Activated naive CD8-positive, alpha-beta T cell treated with anti-CD3 and anti-CD28 coated beads for 36 hours (primary cell): Measurements from ENCODE around the gene CRYBB1. TPM values are rescaled to one million over a fixed set of nuclear protein-coding genes. Genes with fewer than 3 reads are reported as not detected.

Experiments
- DNase-seq: peaks from one replicate; pipeline ENCODE4 v3.0.0; 2021
- H3K27ac Mint-ChIP-seq: one replicate; pipeline ENCODE4 v1.8.0; 2022; ENCODE audit warnings: mild to moderate bottlenecking, moderate library complexity, mixed read lengths
- H3K27me3 Mint-ChIP-seq: one replicate; pipeline ENCODE4 v1.8.0; 2022; ENCODE audit warnings: mild to moderate bottlenecking, mixed read lengths
- H3K36me3 Mint-ChIP-seq: one replicate; pipeline ENCODE4 v1.8.0; 2021; ENCODE audit warnings: mild to moderate bottlenecking, mixed read lengths
- H3K4me1 Mint-ChIP-seq: one replicate; pipeline ENCODE4 v1.8.0; 2021; ENCODE audit warnings: mixed read lengths
- H3K4me3 Mint-ChIP-seq: one replicate; pipeline ENCODE4 v1.8.0; 2022; ENCODE audit warnings: mild to moderate bottlenecking, moderate library complexity, mixed read lengths
- H3K9me3 Mint-ChIP-seq: one replicate; pipeline ENCODE4 v1.8.0; 2022; ENCODE audit warnings: mixed read lengths
- total RNA-seq, 2 experiments: library from RNA; stranded (reverse); gene quantifications; one replicate each; pipeline ENCODE4 v1.2.3, GENCODE V29; 2021

The CRYBB1 gene
- total RNA-seq, 2 experiments from 2014 or later, result not detected

DNA sequence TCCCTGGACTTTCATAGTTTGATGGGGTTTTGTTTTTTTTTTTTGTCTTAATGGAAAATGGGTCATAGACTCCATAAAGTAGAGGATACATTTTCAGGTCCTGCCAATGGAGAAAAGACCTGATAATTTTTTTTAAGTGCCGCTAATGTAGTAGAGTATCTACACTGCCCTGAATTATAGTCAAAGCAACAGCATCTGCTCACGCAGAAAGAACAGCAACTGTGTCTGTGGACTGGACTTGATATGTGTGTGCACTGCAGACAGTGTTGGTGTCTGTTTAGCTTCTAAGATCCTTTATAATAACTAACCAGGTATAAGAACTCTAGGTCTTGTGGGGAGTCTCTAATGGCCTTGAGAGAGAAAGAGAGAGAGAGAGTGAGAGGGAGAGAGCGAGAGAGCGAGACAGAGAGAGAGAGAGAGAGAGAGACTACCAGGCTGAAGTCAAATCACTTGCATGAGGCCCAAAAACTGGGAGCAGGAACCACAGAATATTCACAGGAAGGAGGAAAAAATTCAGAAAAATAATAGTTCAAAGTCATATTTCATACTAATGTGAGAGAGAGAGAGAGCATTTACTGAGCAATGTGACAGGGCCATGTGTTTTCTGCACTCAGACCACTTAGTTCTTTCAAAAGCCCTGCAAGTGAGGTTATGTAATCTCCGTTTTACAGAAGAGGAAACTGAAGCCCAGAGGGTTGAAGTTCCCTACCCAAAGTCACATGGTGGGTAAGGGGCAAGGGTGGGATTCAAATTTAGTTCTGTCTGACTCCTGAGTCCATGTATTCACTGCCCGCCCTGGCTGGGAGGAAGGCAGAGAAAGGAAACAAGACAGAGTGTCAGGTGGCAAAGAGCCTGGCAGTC, 30.9 kb upstream of the CRYBB1 start:
- H3K4me1 Mint-ChIP-seq, result peaks cover 55% of the 10 kb centered on the region
- no peaks in the 10 kb centered on the region for H3K36me3 Mint-ChIP-seq
- peak overlapping the region; percentile 2 for H3K27ac Mint-ChIP-seq
- DNase-seq, result no peak
- no peaks in the 10 kb centered on the region for H3K27me3 Mint-ChIP-seq
- H3K4me3 Mint-ChIP-seq, result no peak overlapping the region
- no peaks in the 10 kb centered on the region for H3K9me3 Mint-ChIP-seq

DNA sequence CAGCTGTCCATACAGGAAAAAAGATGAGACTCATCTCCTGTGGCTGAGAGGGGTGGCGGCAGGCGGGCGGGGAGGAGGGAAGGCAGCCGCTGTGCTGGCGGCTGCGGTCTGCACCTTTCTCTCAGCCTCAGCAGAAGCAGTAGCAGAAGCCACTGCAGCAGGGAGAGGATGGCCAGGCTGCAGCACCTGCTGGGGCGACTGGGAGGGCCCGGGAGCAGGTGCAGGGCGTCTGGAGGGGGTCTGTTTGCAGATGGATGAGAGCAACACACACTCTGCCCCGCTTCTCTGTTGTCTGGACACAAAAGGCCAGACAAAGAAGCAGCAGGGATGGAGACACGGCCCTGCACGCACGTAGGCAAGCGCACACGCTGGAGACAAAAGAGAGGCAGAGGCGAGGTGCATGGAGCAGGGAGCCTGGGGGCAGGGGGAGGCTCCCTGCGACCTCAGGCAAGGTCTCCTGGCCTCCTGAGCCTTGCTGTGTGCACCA, 30.2 kb upstream of the CRYBB1 start:
- peak overlapping the region; percentile 32 for H3K27ac Mint-ChIP-seq
- no peaks in the 10 kb centered on the region for H3K36me3 Mint-ChIP-seq
- peaks cover 62% of the 10 kb centered on the region for H3K4me1 Mint-ChIP-seq
- H3K9me3 Mint-ChIP-seq, result no peaks in the 10 kb centered on the region
- peak; percentile 47 for DNase-seq
- peak overlapping the region; percentile 64 for H3K4me3 Mint-ChIP-seq
- no peaks in the 10 kb centered on the region for H3K27me3 Mint-ChIP-seq

DNA sequence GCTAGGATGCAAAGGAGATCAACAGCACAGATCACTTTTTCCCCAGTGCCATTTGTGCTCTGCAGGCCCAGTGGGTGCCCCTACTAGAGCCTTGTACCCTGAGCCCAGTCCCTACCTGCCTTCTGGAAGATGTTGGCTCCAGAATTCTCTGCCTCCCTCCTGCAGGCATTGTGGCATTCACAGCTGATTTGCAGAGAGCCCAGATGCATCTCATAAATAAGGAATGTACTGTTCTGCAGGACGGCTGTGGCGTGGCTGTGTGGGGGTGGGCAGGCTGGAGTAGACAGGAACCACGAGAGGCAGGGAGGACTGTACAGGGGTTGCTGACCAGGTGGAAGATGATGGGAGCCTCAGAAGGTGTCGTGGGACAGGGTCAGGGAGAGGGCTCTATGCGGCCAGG, 28.3 kb upstream of the CRYBB1 start:
- H3K36me3 Mint-ChIP-seq, result no peaks in the 10 kb centered on the region
- H3K27ac Mint-ChIP-seq, result no peak overlapping the region
- H3K27me3 Mint-ChIP-seq, result no peaks in the 10 kb centered on the region
- no peak for DNase-seq
- no peaks in the 10 kb centered on the region for H3K9me3 Mint-ChIP-seq
- H3K4me1 Mint-ChIP-seq, result peaks cover 79% of the 10 kb centered on the region
- H3K4me3 Mint-ChIP-seq, result no peak overlapping the region

DNA sequence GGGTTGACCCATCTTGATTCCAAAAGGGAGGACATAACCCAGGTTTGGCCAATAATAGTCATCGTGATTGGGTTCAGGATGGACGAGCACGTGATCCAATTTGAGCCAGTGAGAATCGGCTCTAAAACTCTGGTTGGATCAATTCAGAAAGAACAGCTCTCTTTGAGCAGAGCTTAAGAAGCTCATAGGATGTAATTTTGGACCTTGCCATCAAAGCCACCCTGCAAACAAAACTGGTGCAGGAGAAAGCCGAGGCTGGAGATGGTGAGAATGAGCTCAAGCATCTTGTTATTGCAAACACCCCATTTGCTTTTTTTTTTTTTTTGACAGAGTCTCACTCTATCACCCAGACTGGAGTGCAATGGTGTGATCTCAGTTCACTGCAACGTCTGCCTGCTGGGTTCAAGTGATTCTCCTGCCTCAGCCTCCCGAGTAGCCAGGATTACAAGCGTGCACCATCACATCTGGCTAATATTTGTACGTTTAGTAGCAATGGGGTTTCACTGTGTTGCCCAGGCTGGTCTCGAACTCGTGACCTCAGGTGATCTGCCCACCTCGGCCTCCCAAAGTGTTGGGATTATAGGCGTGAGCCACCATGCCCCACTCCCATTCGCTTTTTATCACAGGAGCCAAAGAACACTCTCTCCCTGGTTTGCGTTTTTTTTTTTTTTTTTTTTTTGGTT, 25.7 kb upstream of the CRYBB1 start:
- H3K27ac Mint-ChIP-seq, result peak overlapping the region; percentile 91
- no peaks in the 10 kb centered on the region for H3K9me3 Mint-ChIP-seq
- no peaks in the 10 kb centered on the region for H3K27me3 Mint-ChIP-seq
- H3K36me3 Mint-ChIP-seq, result peaks cover 1% of the 10 kb centered on the region
- peak overlapping the region; percentile 24 for H3K4me3 Mint-ChIP-seq
- no peak for DNase-seq
- H3K4me1 Mint-ChIP-seq, result peaks cover 76% of the 10 kb centered on the region

DNA sequence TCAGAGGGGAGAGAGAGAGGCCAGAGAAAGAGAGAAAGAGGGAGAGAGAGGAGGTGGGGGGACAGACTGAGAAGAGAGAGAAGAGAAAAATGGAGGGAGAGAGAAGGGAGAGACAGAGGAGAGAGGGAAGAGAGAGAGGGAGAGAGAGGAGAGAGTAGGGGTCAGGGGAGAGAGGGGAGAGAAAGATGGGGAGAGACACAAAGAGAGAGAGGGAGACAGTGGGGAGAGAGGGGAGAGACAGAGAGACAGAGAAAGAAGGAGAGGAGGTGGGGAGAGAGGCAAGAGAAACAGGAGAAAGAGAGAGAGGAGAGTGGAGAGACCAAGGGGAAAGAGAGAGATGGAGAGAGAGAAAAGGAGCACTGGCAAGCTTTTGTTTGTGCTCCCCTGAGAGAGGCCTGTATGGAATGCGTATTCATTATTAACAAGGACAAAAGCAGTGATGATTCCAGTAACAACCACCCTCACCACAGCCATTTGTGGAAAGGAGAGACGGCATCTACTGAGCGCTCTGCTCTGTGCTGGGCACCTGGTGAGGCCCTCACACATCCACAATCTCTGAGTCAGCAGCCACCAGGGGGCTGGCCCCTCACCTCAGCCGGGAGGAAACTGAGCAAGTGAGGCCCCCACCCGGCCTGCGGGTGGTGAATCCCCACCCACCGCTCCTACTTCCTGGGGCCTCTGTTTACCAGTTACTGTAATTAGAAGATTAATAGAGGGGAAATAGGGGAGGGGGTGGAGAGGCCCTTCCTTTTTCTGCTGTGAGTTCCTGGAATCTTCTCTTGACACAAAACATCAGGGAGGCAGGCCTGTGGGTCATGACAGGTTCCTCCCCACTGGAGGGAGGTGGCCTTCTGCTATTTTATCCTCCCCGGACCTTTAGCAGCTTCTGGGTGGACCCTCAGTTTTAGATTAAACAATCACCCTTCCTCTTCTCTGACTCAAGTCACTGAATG, 24.9 kb upstream of the CRYBB1 start:
- H3K4me3 Mint-ChIP-seq, result peak overlapping the region; percentile 61
- H3K9me3 Mint-ChIP-seq, result no peaks in the 10 kb centered on the region
- peaks cover 68% of the 10 kb centered on the region for H3K4me1 Mint-ChIP-seq
- H3K27me3 Mint-ChIP-seq, result no peaks in the 10 kb centered on the region
- H3K27ac Mint-ChIP-seq, result peak overlapping the region; percentile 91
- DNase-seq, result peak; percentile 90
- H3K36me3 Mint-ChIP-seq, result peaks cover 1% of the 10 kb centered on the region

DNA sequence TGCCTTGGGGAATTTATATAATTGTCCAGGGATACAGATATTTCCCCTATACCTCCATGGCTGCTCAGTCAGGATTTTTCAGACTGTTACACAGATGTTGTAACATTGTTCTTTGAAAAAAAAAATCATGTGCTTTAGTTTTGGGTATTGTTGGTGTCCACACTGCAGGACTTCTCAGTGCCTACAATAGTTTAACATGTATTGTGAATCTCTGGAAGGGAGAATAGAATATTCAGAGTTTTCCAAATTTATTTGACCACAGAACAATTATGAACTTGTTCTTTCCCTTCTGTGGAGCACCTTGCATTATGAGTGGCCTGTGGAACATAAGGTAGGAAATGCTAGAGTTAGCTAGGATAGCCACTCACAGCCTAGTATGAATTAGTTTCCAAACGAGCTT, 18.5 kb upstream of the CRYBB1 start:
- no peaks in the 10 kb centered on the region for H3K27me3 Mint-ChIP-seq
- H3K4me1 Mint-ChIP-seq, result peaks cover 15% of the 10 kb centered on the region
- H3K36me3 Mint-ChIP-seq, result peaks cover 1% of the 10 kb centered on the region
- H3K27ac Mint-ChIP-seq, result no peak overlapping the region
- no peak for DNase-seq
- H3K9me3 Mint-ChIP-seq, result no peaks in the 10 kb centered on the region
- no peak overlapping the region for H3K4me3 Mint-ChIP-seq

DNA sequence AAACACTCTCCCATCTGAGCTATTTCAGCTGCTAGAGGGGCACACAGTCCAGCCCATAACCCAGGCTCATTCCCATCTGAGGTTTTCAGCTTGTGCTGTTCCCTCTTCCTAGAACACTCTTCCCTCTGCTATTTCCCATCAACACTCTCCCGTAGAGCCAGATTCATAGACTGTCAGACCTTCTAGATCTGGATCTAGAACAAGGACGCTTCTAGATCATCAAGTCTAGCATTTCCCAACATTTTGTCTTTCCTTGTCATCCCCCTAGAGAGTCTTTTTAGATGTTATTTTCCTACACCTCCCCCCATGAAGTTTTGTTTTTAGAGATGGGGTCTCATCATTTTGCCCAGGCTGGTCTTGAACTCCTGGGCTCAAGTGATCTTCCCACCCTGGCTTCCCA, 17.3 kb upstream of the CRYBB1 start:
- DNase-seq, result no peak
- no peaks in the 10 kb centered on the region for H3K27me3 Mint-ChIP-seq
- H3K27ac Mint-ChIP-seq, result no peak overlapping the region
- no peaks in the 10 kb centered on the region for H3K36me3 Mint-ChIP-seq
- no peaks in the 10 kb centered on the region for H3K9me3 Mint-ChIP-seq
- H3K4me1 Mint-ChIP-seq, result peaks cover 8% of the 10 kb centered on the region
- H3K4me3 Mint-ChIP-seq, result no peak overlapping the region

DNA sequence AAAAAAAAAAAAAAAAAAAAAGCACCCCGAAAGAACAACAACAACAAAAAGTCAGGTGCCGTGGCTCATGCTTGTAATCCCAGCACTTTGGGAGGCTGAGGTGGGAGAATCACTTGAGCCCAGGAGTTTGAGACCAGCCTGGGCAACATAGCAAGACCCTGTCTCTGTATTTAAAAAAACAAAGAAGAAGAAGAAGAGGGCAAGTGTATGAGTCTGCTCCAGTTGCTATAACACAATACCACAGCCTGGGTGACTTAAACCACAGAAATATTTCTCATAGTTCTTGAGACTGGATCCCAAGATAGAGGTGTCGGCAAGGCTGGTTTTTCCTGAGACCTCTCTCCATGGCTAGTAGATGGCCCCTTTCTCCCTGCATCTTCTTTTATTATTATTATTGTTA, 16.4 kb upstream of the CRYBB1 start:
- peaks cover 4% of the 10 kb centered on the region for H3K4me1 Mint-ChIP-seq
- H3K27me3 Mint-ChIP-seq, result no peaks in the 10 kb centered on the region
- no peak for DNase-seq
- H3K27ac Mint-ChIP-seq, result no peak overlapping the region
- no peak overlapping the region for H3K4me3 Mint-ChIP-seq
- H3K9me3 Mint-ChIP-seq, result no peaks in the 10 kb centered on the region
- H3K36me3 Mint-ChIP-seq, result no peaks in the 10 kb centered on the region

DNA sequence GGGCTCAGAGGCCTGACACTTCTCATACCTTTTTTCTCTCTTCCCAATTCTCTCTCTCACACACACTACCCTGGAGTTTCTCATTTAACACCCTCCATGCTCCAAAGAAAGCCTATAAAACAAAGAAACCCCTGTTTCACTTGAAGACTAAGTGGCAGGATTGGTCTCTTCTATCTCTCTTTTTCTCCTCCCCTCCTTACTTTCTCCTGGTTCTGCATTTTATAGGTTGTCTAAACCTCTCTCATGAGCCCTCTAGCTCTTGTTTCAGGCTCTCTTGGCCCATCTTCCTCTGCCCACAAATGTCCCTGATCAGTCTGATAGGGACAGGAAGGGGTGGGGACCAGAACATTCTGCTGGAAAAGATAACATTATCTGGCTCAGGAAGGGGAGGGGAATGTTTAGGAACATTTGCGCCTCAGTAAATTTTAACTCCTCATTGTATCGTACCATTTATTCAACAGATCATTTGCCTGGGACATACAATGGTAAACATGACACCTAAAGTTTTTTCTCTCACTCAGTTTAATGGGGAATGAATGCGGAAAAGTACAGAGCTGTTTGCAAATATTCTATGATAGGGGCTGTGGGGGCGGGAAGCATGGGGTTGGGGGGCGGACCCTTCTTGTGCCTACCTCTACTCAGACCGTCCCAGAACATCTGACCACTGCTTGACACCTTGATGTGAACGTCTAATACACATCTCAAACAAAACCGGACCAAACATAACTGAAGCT, 14.8 kb upstream of the CRYBB1 start:
- Mint-ChIP-seq H3K27me3 (no peaks in the 10 kb centered on the region), H3K4me3 (no peak overlapping the region), H3K27ac (no peak overlapping the region), H3K36me3 (no peaks in the 10 kb centered on the region), H3K4me1 (peaks cover 8% of the 10 kb centered on the region), H3K9me3 (no peaks in the 10 kb centered on the region)
- no peak for DNase-seq

DNA sequence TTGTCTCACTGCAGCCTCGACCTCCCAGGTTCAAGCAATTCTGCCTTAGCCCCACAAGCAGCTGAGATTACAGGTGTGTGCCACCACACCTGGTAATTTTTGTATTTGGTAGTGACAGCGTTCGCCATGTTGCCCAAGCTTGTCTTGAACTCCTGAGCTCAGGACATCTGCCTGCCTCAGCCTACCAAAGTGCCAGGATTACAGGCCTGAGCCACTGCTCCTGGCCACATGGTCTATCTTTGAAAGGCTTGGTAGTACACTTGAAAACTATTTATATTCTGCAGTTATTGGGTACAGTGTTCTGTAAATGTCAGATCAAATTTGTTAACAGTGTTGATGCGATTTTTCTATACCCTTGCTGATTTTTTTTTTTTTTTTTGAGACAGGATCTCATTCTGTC, 13.5 kb upstream of the CRYBB1 start:
- no peaks in the 10 kb centered on the region for H3K36me3 Mint-ChIP-seq
- no peak for DNase-seq
- H3K27ac Mint-ChIP-seq, result no peak overlapping the region
- no peak overlapping the region for H3K4me3 Mint-ChIP-seq
- H3K4me1 Mint-ChIP-seq, result peaks cover 14% of the 10 kb centered on the region
- no peaks in the 10 kb centered on the region for H3K9me3 Mint-ChIP-seq
- no peaks in the 10 kb centered on the region for H3K27me3 Mint-ChIP-seq

DNA sequence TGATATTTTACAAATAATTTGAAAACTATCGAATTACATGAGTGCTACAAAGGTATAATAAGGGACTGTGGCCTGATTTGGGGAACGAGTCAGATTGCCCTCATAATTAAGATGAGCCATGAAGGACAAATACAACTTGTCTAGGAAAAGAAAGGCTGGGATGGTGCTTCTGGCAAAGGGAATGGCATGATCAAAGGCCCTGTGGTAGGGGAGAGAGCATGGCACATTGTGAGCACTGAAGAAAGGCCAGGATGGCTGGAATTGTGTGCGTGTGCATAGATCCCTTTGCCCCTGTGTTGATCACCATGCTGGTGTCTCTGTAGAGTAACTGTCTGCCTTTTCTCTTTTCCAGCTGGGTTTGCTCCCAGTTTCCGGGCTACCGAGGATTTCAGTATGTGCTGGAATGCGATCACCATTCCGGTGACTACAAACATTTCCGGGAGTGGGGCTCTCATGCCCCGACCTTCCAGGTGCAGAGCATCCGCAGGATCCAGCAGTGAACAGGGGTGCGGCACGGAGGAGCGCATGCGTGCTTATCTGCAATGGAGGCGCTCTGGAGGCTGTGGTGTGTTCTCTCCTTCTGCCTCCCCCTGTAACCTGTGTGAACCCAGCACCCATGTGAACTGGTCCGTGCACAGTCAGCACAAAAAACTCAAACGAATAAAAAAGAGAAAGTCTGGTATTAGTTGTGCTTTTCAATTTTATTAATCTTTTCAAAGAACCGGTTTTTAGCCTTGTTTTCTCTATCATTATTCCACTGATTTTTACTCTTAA, 12.3 kb upstream of the CRYBB1 start:
- no peak overlapping the region for H3K4me3 Mint-ChIP-seq
- DNase-seq, result no peak
- H3K27me3 Mint-ChIP-seq, result no peaks in the 10 kb centered on the region
- H3K36me3 Mint-ChIP-seq, result no peaks in the 10 kb centered on the region
- peaks cover 14% of the 10 kb centered on the region for H3K4me1 Mint-ChIP-seq
- H3K27ac Mint-ChIP-seq, result no peak overlapping the region
- H3K9me3 Mint-ChIP-seq, result no peaks in the 10 kb centered on the region

DNA sequence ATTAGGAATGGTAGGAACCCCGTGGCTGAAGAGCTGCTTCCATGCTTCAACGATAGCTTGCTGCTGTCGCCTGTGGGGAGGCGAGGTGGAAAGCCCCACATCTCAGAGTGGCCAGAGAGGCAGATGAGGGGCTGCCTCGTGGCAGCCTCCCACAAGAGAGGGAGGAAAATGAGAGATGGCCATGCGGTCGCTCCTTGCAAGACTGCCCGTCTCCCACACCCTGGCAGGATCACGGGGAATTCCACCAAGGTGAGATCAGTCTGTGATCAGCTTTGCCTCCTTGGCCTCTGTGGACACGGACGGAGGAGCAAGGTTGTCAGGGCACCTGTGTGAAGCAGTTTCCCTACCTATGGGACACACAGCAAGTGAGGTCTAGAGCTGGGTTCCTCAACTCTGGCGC, 7.0 kb upstream of the CRYBB1 start:
- H3K27ac Mint-ChIP-seq, result no peak overlapping the region
- no peaks in the 10 kb centered on the region for H3K9me3 Mint-ChIP-seq
- DNase-seq, result no peak
- H3K4me1 Mint-ChIP-seq, result peaks cover 10% of the 10 kb centered on the region
- H3K36me3 Mint-ChIP-seq, result no peaks in the 10 kb centered on the region
- H3K27me3 Mint-ChIP-seq, result no peaks in the 10 kb centered on the region
- H3K4me3 Mint-ChIP-seq, result no peak overlapping the region

DNA sequence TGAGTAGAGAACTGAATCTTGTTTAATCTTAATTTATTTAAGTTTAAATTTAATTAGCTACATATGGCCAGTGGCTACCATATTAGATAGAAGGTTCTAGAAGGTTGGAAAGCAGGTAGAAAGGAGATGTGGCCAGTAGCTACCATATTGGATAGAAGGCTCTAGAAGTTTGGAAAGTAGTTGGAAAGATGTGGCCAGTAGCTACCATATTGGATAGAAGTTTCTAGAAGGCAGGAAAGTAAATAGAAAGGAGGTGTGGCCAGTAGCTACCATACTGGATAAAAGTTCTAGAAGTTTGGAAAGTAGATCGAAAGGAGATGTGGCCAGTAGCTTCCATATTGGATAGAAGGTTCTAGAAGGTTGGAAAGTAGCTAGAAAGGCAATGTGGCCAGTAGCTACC, 6.2 kb upstream of the CRYBB1 start:
- Mint-ChIP-seq H3K36me3 (no peaks in the 10 kb centered on the region), H3K9me3 (no peaks in the 10 kb centered on the region), H3K27ac (no peak overlapping the region), H3K27me3 (no peaks in the 10 kb centered on the region), H3K4me3 (no peak overlapping the region), H3K4me1 (peaks cover 10% of the 10 kb centered on the region)
- DNase-seq, result no peak

DNA sequence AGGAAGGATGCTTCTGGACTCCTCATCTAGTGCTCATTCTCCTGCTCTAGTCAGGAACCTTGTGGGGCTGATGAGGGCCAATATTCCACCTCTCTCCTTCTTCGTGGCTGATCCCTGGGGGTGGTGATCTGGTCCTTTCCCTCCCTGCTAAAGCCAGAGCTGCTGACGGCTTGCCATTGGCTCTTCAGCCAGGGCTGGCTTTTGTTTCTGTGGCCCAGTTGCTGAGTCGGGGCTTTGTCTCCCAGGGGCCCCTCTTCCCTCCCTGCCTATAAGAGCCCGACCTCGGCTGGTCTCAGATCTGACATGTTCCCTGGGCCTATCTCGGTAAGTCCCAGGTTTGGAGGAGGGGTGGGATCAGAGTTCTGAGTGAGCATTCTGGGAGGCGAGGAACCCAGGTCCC, 3.8 kb upstream of the CRYBB1 start, which contains the start of gene CRYBA4:
TSS of gene CRYBA4 (plus strand) at position 301 of the 400 bp plus-strand sequence. CDS start 634 bp downstream, outside the sequence.
- Mint-ChIP-seq H3K27me3 (no peaks in the 10 kb centered on the region), H3K27ac (no peak within 1 kb of the TSS), H3K4me1 (peaks cover 2% of the 10 kb centered on the region), H3K36me3 (no peaks in the 10 kb centered on the region), H3K9me3 (no peaks in the 10 kb centered on the region), H3K4me3 (no peak within 1 kb of the TSS)
- no peak for DNase-seq
